DOHH2 (cell line): ENCODE results near the gene CPLX3.

ENCODE experiments used
- H3F3A ChIP-seq: fragments of 200-600 bp; sonication (generic), shearing (Covaris generic); 2 replicates; pipeline ENCODE4 v1.6.0; 2016; ENCODE audit warnings: antibody characterized with exemption, mild to moderate bottlenecking; ENCODE audit not compliant: control insufficient read depth, insufficient read depth
- H3K27ac ChIP-seq: fragments of 200-600 bp; sonication (generic); 2 replicates; pipeline ENCODE4 v1.5.1; 2014; ENCODE audit warnings: low read depth, mild to moderate bottlenecking, low read length, moderate library complexity
- H3K27me3 ChIP-seq: fragments of 200-600 bp; sonication (generic); 2 replicates; pipeline ENCODE4 v1.6.1; 2014; ENCODE audit warnings: mild to moderate bottlenecking, low read length, mixed read lengths; ENCODE audit not compliant: control insufficient read depth
- H3K36me3 ChIP-seq: fragments of 200-600 bp; sonication (generic); 2 replicates; pipeline ENCODE4 v1.6.1; 2014; ENCODE audit warnings: mild to moderate bottlenecking, low read length, moderate library complexity, mixed read lengths; ENCODE audit not compliant: control insufficient read depth
- H3K4me1 ChIP-seq: fragments of 200-600 bp; sonication (generic); 2 replicates; pipeline ENCODE4 v1.6.1; 2014; ENCODE audit warnings: mild to moderate bottlenecking, low read length, mixed read lengths; ENCODE audit not compliant: control insufficient read depth
- H3K4me2 ChIP-seq: fragments of 200-600 bp; sonication (generic); 2 replicates; pipeline ENCODE4 v1.6.0; 2014; ENCODE audit warnings: mild to moderate bottlenecking, low read length, moderate library complexity
- H3K4me3 ChIP-seq: fragments of 200-600 bp; sonication (generic); 2 replicates; pipeline ENCODE4 v1.5.1; 2014; ENCODE audit warnings: mild to moderate bottlenecking, low read length, mixed read lengths
- H3K79me2 ChIP-seq: fragments of 200-600 bp; sonication (generic); 2 replicates; pipeline ENCODE4 v1.6.1; 2014; ENCODE audit warnings: mild to moderate bottlenecking, low read length, mixed read lengths; ENCODE audit not compliant: control insufficient read depth
- H3K9me2 ChIP-seq: fragments of 200-600 bp; sonication (generic); replicated peaks from 2 replicates; pipeline ENCODE4 v1.6.1; 2014; ENCODE audit warnings: mild to moderate bottlenecking, low read length, mixed read lengths; ENCODE audit not compliant: control insufficient read depth
- H3K9me3 ChIP-seq: fragments of 200-600 bp; sonication (generic); 2 replicates; pipeline ENCODE4 v1.6.1; 2014; ENCODE audit warnings: antibody characterized with exemption, low read length, mixed read lengths; ENCODE audit not compliant: control insufficient read depth, insufficient read depth
- H4K20me1 ChIP-seq: fragments of 200-600 bp; sonication (generic); 2 replicates; pipeline ENCODE4 v1.6.0; 2014; ENCODE audit warnings: low read depth, mild to moderate bottlenecking, antibody characterized with exemption, low read length, moderate library complexity; ENCODE audit not compliant: control insufficient read depth, insufficient read depth
- EZH2phosphoT487 ChIP-seq: fragments of 200-600 bp; sonication (generic); IDR thresholded peaks from 2 replicates; pipeline ENCODE4 v1.6.1; 2017; ENCODE audit warnings: borderline replicate concordance, mild to moderate bottlenecking, antibody characterized with exemption, low read length, moderate library complexity, mixed read lengths
- TF ChIP-seq, protein P1 (sequence below): fragments of 200-600 bp; sonication (generic); IDR thresholded peaks from one replicate; pipeline ENCODE4 v1.5.1; 2014; ENCODE audit warnings: antibody characterized with exemption, mild to moderate bottlenecking, low read depth, low read length; ENCODE audit not compliant: poor library complexity, severe bottlenecking

CPLX3 gene

DNA sequence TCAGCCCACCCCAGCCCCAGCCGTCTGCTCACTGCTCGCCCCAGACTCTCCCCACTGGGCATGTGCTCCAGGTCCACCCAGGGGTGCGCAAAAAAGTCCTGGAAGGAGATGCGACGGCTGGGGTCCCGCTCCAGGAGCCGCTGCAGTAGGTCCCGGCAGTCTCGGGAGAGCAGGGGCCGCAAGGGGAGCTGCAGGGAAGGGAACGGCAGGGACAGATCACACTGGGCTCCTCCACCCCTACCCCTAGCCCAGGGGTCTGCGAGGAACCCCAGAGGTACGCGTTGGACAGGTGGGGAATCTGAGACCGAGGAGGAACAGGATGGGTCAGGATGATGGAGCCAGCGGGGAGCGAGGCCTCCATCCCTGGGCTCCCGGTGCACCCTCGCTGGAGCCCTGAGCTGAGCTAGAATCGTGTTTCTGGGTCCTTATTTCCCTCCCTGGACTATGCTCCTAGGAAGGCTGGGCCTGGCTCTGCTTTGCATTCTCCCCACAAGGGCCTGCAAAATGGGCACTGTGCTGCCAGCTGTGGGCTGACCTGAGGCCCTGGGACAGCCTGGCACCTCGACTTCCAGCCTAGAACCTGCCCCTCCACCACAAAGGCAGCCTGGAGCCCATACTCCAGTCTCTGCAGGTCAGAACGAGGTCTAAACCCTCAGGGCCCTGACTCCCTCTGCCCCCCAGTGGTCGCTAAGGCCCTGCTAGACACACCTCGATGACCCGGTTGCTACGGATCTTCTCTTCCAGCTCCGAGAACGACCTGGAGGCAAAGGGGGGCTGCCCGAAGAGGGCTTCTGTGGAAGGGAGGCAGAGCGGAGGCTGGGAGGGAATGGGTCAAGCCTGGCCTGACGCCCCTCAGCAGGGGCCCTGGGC, 13.3 kb downstream of the CPLX3 start:
- no peak overlapping the region for H3K4me3 ChIP-seq
- no peaks in the 10 kb centered on the region for H3K9me2 ChIP-seq
- no peaks in the 10 kb centered on the region for H3K27me3 ChIP-seq
- H3K79me2 ChIP-seq, result peaks cover 7% of the 10 kb centered on the region; the same call in 1 of the 2 replicates
- peaks cover 22% of the 10 kb centered on the region for H3K4me1 ChIP-seq
- H3K36me3 ChIP-seq, result peaks cover 16% of the 10 kb centered on the region
- TF ChIP-seq, protein P1, sequence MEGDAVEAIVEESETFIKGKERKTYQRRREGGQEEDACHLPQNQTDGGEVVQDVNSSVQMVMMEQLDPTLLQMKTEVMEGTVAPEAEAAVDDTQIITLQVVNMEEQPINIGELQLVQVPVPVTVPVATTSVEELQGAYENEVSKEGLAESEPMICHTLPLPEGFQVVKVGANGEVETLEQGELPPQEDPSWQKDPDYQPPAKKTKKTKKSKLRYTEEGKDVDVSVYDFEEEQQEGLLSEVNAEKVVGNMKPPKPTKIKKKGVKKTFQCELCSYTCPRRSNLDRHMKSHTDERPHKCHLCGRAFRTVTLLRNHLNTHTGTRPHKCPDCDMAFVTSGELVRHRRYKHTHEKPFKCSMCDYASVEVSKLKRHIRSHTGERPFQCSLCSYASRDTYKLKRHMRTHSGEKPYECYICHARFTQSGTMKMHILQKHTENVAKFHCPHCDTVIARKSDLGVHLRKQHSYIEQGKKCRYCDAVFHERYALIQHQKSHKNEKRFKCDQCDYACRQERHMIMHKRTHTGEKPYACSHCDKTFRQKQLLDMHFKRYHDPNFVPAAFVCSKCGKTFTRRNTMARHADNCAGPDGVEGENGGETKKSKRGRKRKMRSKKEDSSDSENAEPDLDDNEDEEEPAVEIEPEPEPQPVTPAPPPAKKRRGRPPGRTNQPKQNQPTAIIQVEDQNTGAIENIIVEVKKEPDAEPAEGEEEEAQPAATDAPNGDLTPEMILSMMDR, result peak; percentile 43
- TF ChIP-seq EZH2phosphoT487, result no peak
- H3K4me2 ChIP-seq, result no peak overlapping the region
- H3K9me3 ChIP-seq, result no peaks in the 10 kb centered on the region
- H3F3A ChIP-seq, result no peaks in the 10 kb centered on the region
- H4K20me1 ChIP-seq, result peaks cover 4% of the 10 kb centered on the region; the same call in 1 of the 2 replicates
- H3K27ac ChIP-seq, result no peak overlapping the region

DNA sequence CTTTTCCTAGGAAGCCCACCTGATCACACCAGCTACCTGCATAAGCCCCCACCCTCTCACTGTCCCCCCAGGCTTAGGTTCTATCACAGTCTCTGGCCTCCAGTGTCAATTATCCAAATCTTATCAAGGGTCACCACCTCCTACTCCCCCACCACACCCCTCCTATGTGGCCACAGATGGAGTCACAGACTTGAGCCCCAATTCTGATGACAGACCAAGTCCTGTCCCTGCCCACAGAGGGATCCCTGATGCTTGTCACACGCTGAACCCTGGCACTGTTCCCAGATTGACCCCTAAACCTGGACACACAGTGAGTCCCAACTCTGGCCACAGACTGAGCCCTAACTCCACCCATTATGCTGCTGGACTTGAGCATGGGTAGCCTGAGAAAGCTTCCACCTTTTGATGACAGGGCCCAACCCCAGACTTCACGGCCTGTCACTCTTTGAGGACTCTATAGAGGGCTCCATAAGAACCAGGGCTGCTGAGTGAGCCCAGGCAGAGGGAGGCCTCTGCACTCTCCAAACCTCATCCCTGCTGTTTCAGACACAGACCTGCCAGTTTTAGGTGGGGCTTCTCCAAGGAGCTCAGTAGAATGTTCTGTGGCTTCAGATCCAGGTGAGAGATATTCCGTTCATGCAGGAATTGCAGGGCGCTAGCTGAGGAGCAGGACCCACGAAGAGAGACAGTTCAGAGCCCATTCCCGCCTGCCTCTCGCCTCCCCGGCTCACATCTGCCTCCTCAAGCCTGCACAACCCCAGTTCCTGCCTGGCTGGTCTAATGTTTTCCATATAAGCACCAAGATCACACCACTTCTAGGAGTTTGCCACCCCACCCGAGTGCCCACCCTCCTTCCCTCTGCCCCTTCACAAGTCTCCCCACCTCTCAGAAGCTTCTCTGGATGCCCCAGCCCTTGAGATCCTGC, 14.7 kb downstream of the CPLX3 start:
- H3K4me1 ChIP-seq, result peaks cover 29% of the 10 kb centered on the region
- H3K27me3 ChIP-seq, result no peaks in the 10 kb centered on the region
- H4K20me1 ChIP-seq, result peaks cover 4% of the 10 kb centered on the region; the same call in 1 of the 2 replicates
- H3K27ac ChIP-seq, result no peak overlapping the region
- H3K9me2 ChIP-seq, result no peaks in the 10 kb centered on the region
- peak overlapping the region; percentile 99; the same call in 1 of the 2 replicates for H3K4me2 ChIP-seq
- peaks cover 26% of the 10 kb centered on the region for H3K36me3 ChIP-seq
- no peak for TF ChIP-seq EZH2phosphoT487
- TF ChIP-seq, protein P1, result no peak
- no peak overlapping the region for H3K4me3 ChIP-seq
- H3K79me2 ChIP-seq, result peaks cover 7% of the 10 kb centered on the region; the same call in 1 of the 2 replicates
- no peaks in the 10 kb centered on the region for H3F3A ChIP-seq
- no peaks in the 10 kb centered on the region for H3K9me3 ChIP-seq

DNA sequence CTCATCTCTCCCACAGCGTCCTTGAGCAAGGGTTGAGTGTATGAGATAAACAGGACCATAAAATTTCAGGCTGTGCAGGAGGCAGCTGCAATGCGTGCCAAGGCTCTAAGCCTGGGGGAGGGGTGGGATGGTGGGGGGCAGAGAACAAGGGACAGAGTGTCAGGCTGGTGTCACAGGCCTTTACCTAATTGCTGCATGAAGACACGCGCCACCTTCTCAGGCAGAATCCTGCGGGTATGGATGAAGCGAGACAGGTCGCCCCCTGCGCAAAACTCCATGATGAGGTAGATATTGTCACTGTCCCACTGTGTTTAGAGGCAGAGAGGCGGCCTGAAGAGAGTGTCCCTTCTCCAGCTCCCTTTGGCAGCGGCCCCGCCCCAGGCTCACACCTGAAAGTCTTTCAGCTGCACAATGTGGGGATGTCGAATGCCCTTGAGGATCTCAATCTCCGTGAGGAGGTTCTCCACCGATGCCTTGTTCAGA, 15.5 kb downstream of the CPLX3 start:
- Histone ChIP-seq H3K79me2 (peaks cover 7% of the 10 kb centered on the region; the same call in 1 of the 2 replicates), H3F3A (no peaks in the 10 kb centered on the region), H3K4me1 (peaks cover 29% of the 10 kb centered on the region), H3K9me3 (no peaks in the 10 kb centered on the region), H3K36me3 (peaks cover 26% of the 10 kb centered on the region), H3K4me3 (peak overlapping the region; percentile 100), H3K9me2 (no peaks in the 10 kb centered on the region), H3K4me2 (peak overlapping the region; percentile 99), H3K27ac (no peak overlapping the region), H3K27me3 (no peaks in the 10 kb centered on the region), H4K20me1 (peaks cover 4% of the 10 kb centered on the region; the same call in 1 of the 2 replicates)
- TF ChIP-seq EZH2phosphoT487, result no peak
- TF ChIP-seq, protein P1, result no peak
